Gastrocnemius medialis (tissue), 4 donors: ENCODE results near the gene MFAP3. TPM values are rescaled to one million over a fixed set of nuclear protein-coding genes. Genes with fewer than 3 reads are reported as not detected.

Experiments used
- ATAC-seq, 2 donors: fragments of 150-250 bp; one replicate each; pipeline ENCODE4 v1.9.1; 2016
- DNase-seq, 2 donors: peaks; one replicate each; pipeline ENCODE4 v3.0.0-alpha.2; 2019
- H3K27ac ChIP-seq, 4 donors: fragments of 200-600 bp; sonication (generic); 1 replicate in 1 of 4; 2 replicates in 3 of 4; pipeline ENCODE4 v1.5.1; 2016 to 2018; ENCODE audit warnings: mild to moderate bottlenecking in 2 of 4, moderate library complexity in 1 of 4
- H3K27me3 ChIP-seq, 3 donors: fragments of 200-600 bp; sonication (generic) in 2 of 3; 1 replicate in 1 of 3; 2 replicates in 2 of 3; pipeline versions ENCODE4 v1.5.1 to v1.6.0; 2016 to 2019; ENCODE audit warnings: mild to moderate bottlenecking in 1 of 3, moderate library complexity in 1 of 3
- H3K36me3 ChIP-seq, 2 donors: fragments of 200-600 bp; sonication (generic) in 1 of 2; one replicate each; pipeline ENCODE4 v1.5.1; 2017 to 2018
- H3K4me1 ChIP-seq, 2 donors: fragments of 200-600 bp; sonication (generic) in 1 of 2; one replicate each; pipeline ENCODE4 v1.5.1; 2016 to 2017; ENCODE audit warnings: mild to moderate bottlenecking in 2 of 2
- H3K4me3 ChIP-seq, 4 donors: fragments of 200-600 bp; sonication (generic) in 3 of 4; 1 replicate in 1 of 4; 2 replicates in 3 of 4; pipeline ENCODE4 v1.5.1; 2016 to 2019; ENCODE audit warnings: mild to moderate bottlenecking in 2 of 4
- H3K9me3 ChIP-seq, 3 donors: fragments of 200-600 bp; sonication (generic) in 2 of 3; 1 replicate in 1 of 3; 2 replicates in 2 of 3; pipeline ENCODE4 v1.5.1; 2016 to 2019
- POLR2A ChIP-seq, 2 donors: fragments of 450-650 bp; IDR thresholded peaks; one replicate each; pipeline ENCODE4 v1.6.1; 2017; ENCODE audit warnings: antibody characterized with exemption in 2 of 2, mild to moderate bottlenecking in 2 of 2, moderate library complexity in 2 of 2
- in situ Hi-C, 4 donors: fragments of 200-750 bp; cut with MboI; loops; one replicate each; pipeline versions ENCODE4 v1.15.0 to v1.8.0; 2017; ENCODE audit warnings: low sequenced_read_pairs in 4 of 4
- intact Hi-C: fragments of 100-400 bp; cut with DNase I; formaldehyde crosslinking; loops from one replicate; pipeline ENCODE4 v1.15.1; 2023; ENCODE audit warnings: low total_unique reads
- total RNA-seq, 4 donors: library from RNA; depleted of rRNA; stranded (reverse); fragments of >200 nt; gene quantifications; one replicate each; pipeline versions ENCODE4 v1.1.0 to v1.2.3, GENCODE V29; 2016
- TF ChIP-seq, protein P1 (sequence below), 5 experiments: fragments of 450-650 bp in 3 of 5; fragments of 200-600 bp in 2 of 5; sonication (generic) in 2 of 5; IDR thresholded peaks in 4 of 5; conservative IDR thresholded peaks in 1 of 5; 1 replicate in 4 of 5; 2 replicates in 1 of 5; pipeline ENCODE4 v1.5.1; 2016 to 2019; ENCODE audit warnings: antibody characterized with exemption in 5 of 5, mild to moderate bottlenecking in 3 of 5, moderate library complexity in 3 of 5

Gene MFAP3
- total RNA-seq, 4 donors from 2014 or later: 25.4 to 80.5 (median 28.7) TPM

DNA sequence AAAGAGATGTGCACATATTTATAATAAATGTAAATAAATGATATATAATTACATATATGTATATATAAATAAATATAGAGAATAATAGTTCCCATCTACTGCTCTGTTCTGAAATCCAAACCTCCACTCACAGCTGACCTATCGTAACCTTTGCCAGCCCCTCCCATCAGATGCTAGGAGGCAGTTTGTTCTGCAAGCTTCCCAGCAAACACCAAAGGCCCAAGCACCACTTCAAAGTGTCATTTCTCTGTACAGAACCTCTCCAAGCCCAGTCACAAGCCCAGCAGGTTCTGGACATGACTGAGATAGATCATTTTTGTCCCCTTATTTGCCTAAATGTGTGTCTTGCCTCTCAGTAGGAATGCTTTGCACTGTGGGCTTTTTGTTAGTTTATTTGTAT, 62.4 kb downstream of the MFAP3 start:
- no peak for ATAC-seq
- Histone ChIP-seq H3K9me3 (no peaks in the 10 kb centered on the region), H3K4me3 (no peak overlapping the region), H3K27ac (no peak overlapping the region), H3K27me3 (no peaks in the 10 kb centered on the region), H3K36me3 (no peaks in the 10 kb centered on the region), H3K4me1 (no peaks in the 10 kb centered on the region)
- in situ Hi-C loops (no loop called here), intact Hi-C loops (no loop called here)
- TF ChIP-seq, protein P1, sequence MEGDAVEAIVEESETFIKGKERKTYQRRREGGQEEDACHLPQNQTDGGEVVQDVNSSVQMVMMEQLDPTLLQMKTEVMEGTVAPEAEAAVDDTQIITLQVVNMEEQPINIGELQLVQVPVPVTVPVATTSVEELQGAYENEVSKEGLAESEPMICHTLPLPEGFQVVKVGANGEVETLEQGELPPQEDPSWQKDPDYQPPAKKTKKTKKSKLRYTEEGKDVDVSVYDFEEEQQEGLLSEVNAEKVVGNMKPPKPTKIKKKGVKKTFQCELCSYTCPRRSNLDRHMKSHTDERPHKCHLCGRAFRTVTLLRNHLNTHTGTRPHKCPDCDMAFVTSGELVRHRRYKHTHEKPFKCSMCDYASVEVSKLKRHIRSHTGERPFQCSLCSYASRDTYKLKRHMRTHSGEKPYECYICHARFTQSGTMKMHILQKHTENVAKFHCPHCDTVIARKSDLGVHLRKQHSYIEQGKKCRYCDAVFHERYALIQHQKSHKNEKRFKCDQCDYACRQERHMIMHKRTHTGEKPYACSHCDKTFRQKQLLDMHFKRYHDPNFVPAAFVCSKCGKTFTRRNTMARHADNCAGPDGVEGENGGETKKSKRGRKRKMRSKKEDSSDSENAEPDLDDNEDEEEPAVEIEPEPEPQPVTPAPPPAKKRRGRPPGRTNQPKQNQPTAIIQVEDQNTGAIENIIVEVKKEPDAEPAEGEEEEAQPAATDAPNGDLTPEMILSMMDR (IDR thresholded peaks at IDR 0.05 in 4 of 5, conservative IDR thresholded peaks at IDR 0.05 in 1 of 5): no peak
- no peak for TF ChIP-seq POLR2A (IDR thresholded peaks at IDR 0.05)
- DNase-seq: no peak

DNA sequence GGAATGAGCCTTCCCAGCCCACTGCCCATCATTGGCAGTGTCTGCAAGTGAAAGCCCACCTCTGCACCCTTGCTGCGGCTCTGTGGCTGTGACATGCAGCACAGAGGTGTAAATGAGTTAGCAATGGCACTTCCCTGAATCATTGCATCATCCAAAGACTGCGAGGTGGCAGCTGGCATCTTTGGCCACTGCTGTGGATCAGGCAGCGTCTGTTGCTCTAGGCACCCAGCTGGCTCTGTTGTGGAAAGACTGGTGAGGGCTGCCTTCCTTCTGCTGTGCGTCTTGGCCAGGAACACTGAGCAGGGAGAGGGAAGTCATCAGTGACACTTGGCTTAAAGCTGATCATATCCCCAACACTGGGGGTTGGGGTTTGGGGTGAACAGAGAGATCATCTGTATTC, 64.5 kb downstream of the MFAP3 start:
- Histone ChIP-seq H3K4me1 (no peaks in the 10 kb centered on the region), H3K36me3 (no peaks in the 10 kb centered on the region), H3K27me3 (no peaks in the 10 kb centered on the region), H3K4me3 (no peak overlapping the region), H3K27ac (no peak overlapping the region), H3K9me3 (no peaks in the 10 kb centered on the region)
- DNase-seq (no peak), ATAC-seq (no peak)
- in situ Hi-C loops: no loop called here
- no peak for TF ChIP-seq POLR2A (IDR thresholded peaks at IDR 0.05)
- TF ChIP-seq, protein P1 (IDR thresholded peaks at IDR 0.05 in 4 of 5, conservative IDR thresholded peaks at IDR 0.05 in 1 of 5): no peak
- intact Hi-C loops: no loop called here

Other genes starting within 250 kb of the MFAP3 start
- 10 to 100 TPM; 12.2 to 19.0 (median 18.3) TPM for gene FAM114A2, start 57 bp upstream of the MFAP3 start, total RNA-seq
- 1 to 10 TPM; 6.1 to 9.9 (median 6.4) TPM for gene GALNT10, start 151.8 kb downstream of the MFAP3 start, total RNA-seq